ENCODE results near the gene OR13C3.
"Not testable (repeated sequence)": the region's sequence is repeated elsewhere in the genome, so short reads cannot be mapped to it uniquely, and the experiment has no call there.

The OR13C3 gene

DNA sequence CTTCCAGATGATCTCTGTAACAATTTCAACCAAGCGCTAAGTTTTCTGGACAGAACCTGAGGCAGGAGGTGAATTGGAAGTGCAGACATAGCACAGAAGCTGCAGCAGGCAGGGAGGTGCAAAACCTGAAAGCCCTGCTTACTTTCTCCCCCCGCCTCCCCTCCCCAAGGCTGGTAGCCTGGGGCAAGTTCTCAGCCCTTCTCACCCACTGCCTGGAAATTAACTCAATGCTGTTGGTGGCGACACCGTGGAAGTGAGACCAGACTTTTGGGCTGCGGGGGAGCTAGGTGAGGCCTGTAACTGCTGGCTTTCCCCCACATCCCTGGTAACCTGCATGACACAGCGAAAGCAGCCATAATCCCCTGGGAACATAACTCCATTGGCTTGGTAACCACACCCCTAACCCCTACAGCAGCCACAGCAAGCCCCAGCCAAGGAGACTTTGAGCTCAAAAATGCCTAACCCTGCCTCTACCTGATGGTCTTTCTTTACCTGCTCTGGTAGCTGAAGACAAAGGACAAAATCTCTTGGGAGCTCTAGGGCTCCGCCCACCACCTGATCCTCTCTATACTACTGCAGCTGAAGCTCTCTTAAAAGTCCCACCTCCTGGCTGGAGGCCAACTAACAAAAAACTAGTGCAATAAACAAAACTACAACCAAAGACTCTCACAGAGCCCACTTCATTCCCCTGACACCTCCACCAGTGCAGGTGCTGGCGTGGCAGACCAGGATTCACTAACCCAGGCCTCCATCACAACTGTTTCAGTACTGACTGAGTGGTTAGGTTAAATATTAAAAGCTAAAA, 20.4 kb upstream of the OR13C3 start:
- no peak overlapping the region for H3K27ac ChIP-seq
- TF ChIP-seq, protein P1, sequence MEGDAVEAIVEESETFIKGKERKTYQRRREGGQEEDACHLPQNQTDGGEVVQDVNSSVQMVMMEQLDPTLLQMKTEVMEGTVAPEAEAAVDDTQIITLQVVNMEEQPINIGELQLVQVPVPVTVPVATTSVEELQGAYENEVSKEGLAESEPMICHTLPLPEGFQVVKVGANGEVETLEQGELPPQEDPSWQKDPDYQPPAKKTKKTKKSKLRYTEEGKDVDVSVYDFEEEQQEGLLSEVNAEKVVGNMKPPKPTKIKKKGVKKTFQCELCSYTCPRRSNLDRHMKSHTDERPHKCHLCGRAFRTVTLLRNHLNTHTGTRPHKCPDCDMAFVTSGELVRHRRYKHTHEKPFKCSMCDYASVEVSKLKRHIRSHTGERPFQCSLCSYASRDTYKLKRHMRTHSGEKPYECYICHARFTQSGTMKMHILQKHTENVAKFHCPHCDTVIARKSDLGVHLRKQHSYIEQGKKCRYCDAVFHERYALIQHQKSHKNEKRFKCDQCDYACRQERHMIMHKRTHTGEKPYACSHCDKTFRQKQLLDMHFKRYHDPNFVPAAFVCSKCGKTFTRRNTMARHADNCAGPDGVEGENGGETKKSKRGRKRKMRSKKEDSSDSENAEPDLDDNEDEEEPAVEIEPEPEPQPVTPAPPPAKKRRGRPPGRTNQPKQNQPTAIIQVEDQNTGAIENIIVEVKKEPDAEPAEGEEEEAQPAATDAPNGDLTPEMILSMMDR (conservative IDR thresholded peaks at IDR 0.05), result no peak

DNA sequence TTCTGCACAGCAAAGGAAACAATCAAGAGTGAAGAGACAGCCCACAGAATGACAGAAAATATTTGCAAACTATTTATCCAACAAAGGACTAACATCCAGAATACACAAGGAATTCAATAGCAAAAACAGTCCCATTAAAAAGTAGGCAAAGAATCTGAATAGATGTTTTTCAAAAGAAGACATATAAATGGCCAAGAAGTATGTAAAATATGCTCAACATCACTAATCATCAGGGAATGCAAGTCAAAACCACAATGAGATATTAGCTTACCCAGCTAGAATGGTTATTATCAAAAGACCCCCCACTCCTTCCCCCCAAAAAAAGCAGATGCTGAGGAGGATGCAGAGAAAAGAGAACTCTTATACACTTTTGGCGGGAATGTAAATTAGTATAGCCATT, 18.9 kb upstream of the OR13C3 start:
- TF ChIP-seq, protein P1 (conservative IDR thresholded peaks at IDR 0.05), result no peak
- H3K27ac ChIP-seq, result no peak overlapping the region

DNA sequence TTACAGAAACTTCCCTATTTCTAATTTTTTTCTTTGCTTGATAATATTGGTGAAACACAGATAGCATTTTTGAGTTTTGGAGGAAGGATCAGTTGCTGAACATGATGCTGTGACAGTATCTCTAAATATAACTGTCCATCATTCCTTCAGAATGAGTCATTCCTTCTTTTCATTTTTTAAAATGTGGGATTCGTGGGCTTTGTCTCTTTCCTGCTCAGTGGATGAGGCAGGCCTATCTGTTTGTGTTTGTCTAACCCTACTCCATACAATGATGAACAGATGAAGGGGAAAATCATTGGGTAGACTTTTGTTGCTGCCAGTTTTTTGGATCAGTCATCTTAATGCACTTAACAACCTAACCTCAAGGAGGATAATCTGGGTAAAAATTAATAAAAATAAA, 16.6 kb upstream of the OR13C3 start:
- TF ChIP-seq, protein P1 (conservative IDR thresholded peaks at IDR 0.05), result no peak
- no peak overlapping the region for H3K27ac ChIP-seq

DNA sequence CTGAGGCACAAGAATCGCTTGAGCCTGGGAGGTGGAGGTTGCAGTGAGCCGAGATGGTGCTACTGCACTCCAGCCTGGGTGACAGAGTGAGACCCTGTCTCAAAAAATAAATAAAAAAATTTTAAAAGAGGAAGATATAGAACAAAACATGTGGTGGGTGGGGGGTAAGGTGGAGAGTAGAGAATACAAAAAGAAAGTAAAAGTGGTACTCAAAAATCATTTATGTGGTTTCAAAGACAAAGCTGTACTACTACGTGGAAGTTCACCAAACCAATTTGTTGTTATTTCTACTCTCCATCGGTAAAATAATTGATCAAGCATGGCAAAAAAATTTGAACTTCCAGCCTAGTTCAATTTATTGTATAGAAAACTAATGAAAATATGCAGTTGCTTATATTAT, 8.0 kb upstream of the OR13C3 start:
- TF ChIP-seq, protein P1 (conservative IDR thresholded peaks at IDR 0.05), result no peak
- H3K27ac ChIP-seq, result no peak overlapping the region

DNA sequence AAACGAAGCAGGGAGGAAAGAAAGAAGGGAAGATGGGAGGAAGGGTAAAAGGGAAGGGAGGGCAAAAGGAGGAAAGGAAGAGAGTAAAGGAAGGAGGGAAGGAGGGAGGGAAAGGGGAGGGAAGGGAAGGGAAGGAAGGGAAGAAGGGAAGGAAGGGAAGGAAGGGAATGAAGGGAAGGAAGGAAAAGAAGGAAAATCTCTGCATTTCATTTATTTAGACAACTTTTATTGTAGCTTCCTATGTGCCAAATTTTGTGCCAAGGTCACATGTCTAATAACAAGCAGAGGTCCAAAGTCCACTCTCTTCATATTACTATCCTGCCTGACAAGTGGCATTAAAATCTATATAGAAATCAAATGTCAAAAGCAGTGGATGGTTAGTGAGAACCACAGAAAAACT, 2.6 kb upstream of the OR13C3 start:
- TF ChIP-seq, protein P1 (conservative IDR thresholded peaks at IDR 0.05), result no peak
- H3K27ac ChIP-seq, result no peak overlapping the region

DNA sequence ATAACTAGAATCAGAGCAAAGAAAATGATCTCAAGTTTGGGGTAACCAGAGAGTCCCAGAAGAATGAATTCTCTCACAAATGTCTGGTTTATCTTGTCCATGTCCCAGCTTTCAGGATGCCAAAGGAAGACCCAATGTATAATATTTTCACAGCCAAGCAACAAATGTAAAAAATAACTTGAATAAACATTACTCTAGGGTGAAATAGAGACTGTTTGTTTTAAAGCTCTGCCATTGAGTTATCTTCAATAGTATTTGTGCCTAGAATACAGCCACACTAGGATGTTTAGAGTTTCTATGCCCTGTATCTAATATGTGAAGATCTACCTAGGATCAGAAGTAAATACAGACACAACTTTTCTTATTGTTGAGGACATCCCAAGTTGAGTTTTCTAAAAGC, 9.5 kb downstream of the OR13C3 start, which contains the start of gene OR13C4:
Gene OR13C4 (minus strand): TSS at position 101 of the 400 bp plus-strand sequence. CDS start 0 bp downstream, at position 101.
- no peak within 1 kb of the TSS for H3K27ac ChIP-seq
- TF ChIP-seq, protein P1 (conservative IDR thresholded peaks at IDR 0.05), result no peak

DNA sequence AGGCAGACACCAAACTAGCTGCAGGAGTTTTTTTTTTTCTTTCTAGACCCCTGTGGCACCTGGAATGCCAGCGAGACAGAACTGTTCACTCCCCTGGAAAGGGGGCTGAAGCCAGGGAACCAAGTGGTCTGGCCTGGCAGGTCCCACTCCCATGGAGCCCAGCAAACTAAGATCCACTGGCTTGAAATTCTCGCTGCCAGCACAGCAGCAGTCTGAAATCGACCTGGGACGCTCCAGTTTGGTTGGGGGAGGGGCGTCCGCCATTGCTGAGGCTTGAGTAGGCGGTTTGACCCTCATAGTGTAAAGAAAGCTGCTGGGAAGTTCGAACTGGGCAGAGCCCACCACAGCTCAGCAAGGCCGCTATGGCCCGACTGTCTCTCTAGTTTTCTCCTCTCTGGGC, 16.4 kb downstream of the OR13C3 start:
- not testable (repeated sequence) for H3K27ac ChIP-seq

DNA sequence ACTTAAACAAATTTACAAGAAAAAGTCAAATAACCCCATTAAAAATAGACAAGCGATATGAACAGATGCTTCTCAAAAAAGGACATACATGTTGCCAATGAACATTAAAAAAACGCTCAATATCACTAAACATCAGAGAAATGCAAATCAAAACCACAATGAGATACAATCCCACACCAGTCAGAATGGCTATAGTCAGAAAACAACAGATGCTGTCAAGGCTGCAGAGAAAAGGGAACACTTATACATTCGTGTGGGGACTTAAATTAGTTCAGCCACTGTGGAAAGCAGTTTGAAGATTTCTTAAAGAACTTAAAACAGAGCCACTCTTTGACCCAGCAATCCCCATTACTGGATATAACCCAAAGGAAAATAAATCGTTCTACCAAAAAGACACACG, 21.8 kb downstream of the OR13C3 start:
- H3K27ac ChIP-seq, result no peak overlapping the region
- TF ChIP-seq, protein P1 (conservative IDR thresholded peaks at IDR 0.05), result no peak
